ENCODE measurements around the gene GNRHR. TPM values are rescaled to one million over a fixed set of nuclear protein-coding genes. Genes with fewer than 3 reads are reported as not detected.
A peak's percentile ranks its signal among the peaks of the same experiment; 100 is the strongest.
"Not testable (repeated sequence)": the region's sequence is repeated elsewhere in the genome, so short reads cannot be mapped to it uniquely, and the experiment has no call there.

The GNRHR gene
- total RNA-seq, 2 experiments from 2014 or later, result not detected

- ChIA-PET POLR2A (interaction anchor here (0.7 kb wide), 2 partner anchors 9 to 190 kb away, joined by 4 to 13 read pairs; no protein-coding TSS in a partner anchor), CTCF (interaction anchor here (0.5 to 1.5 kb wide), 5 partner anchors 11 to 32 kb away, joined by 3 to 7 read pairs (median 3); partner anchors contain the start of gene UBA6)
- intact Hi-C loops (cut with DNase I, micrococcal nuclease), result loop anchor here in 1 of 2 experiments (1.0 kb wide), 1 partner anchor 13 kb away; the partner anchor contains the start of gene UBA6
- H3K27ac Mint-ChIP-seq, result peak overlapping the region; percentile 72
- peaks cover 2% of the 10 kb centered on the region for H3K9me3 Mint-ChIP-seq (ENCODE audit: low read depth)
- peaks cover 30% of the 10 kb centered on the region for H3K4me1 Mint-ChIP-seq
- ATAC-seq, result peak; percentile 98
- H3K36me3 Mint-ChIP-seq (ENCODE audit: low read depth), result peaks cover 19% of the 10 kb centered on the region
- DNase-seq, result peak; percentile 69
- H3K4me3 Mint-ChIP-seq, result peak overlapping the region; percentile 27
- H3K27me3 Mint-ChIP-seq, result no peaks in the 10 kb centered on the region
These were observed 40.0 kb downstream of the GNRHR start for GRCh38 chr4:67714248-67714583.

- DNase-seq (no peak), ATAC-seq (peak; percentile 74)
- Mint-ChIP-seq H3K4me1 (peaks cover 30% of the 10 kb centered on the region), H3K27me3 (no peaks in the 10 kb centered on the region), H3K9me3 (ENCODE audit: low read depth) (peaks cover 2% of the 10 kb centered on the region), H3K4me3 (peak overlapping the region; percentile 27), H3K27ac (peak overlapping the region; percentile 72), H3K36me3 (ENCODE audit: low read depth) (peaks cover 19% of the 10 kb centered on the region)
- intact Hi-C loops (cut with DNase I, micrococcal nuclease), result loop anchor here in 1 of 2 experiments (1.0 kb wide), 1 partner anchor 12 kb away; the partner anchor contains the start of gene UBA6
- POLR2A ChIA-PET, result interaction anchor here (0.7 kb wide), 2 partner anchors 9 to 190 kb away, joined by 4 to 13 read pairs; no protein-coding TSS in a partner anchor
- CTCF ChIA-PET, result interaction anchor here (0.5 to 1.5 kb wide), 6 partner anchors 10 to 33 kb away, joined by 3 to 7 read pairs (median 3); partner anchors contain the start of gene UBA6
These were observed 40.5 kb downstream of the GNRHR start for GRCh38 chr4:67713529-67714247.

- Mint-ChIP-seq H3K36me3 (ENCODE audit: low read depth) (peaks cover 24% of the 10 kb centered on the region), H3K27ac (peak overlapping the region; percentile 72), H3K9me3 (ENCODE audit: low read depth) (peaks cover 2% of the 10 kb centered on the region), H3K4me1 (peaks cover 36% of the 10 kb centered on the region), H3K4me3 (no peak overlapping the region), H3K27me3 (no peaks in the 10 kb centered on the region)
- ChIA-PET POLR2A (no interaction called here), CTCF (interaction anchor here (1.3 to 1.5 kb wide), 4 partner anchors 11 to 34 kb away, joined by 3 to 7 read pairs (median 4); partner anchors contain the start of gene UBA6)
- ATAC-seq, result no peak
- intact Hi-C loops (cut with DNase I, micrococcal nuclease), result no loop called here
- no peak for DNase-seq
These were observed 41.3 kb downstream of the GNRHR start for GRCh38 chr4:67712650-67713528.

- intact Hi-C loops (cut with DNase I, micrococcal nuclease), result no loop called here
- peaks cover 37% of the 10 kb centered on the region for H3K4me1 Mint-ChIP-seq
- peaks cover 23% of the 10 kb centered on the region for H3K36me3 Mint-ChIP-seq (ENCODE audit: low read depth)
- no peak overlapping the region for H3K4me3 Mint-ChIP-seq
- ChIA-PET POLR2A (interaction anchor here (0.6 kb wide), 1 partner anchor 526 kb away, joined by 4 read pairs; no protein-coding TSS in a partner anchor), CTCF (interaction anchor here (1.5 kb wide), 1 partner anchor 17 kb away, joined by 3 read pairs; no protein-coding TSS in a partner anchor)
- DNase-seq, result no peak
- H3K27ac Mint-ChIP-seq, result no peak overlapping the region
- no peaks in the 10 kb centered on the region for H3K27me3 Mint-ChIP-seq
- peaks cover 2% of the 10 kb centered on the region for H3K9me3 Mint-ChIP-seq (ENCODE audit: low read depth)
- no peak for ATAC-seq
These were observed 42.1 kb downstream of the GNRHR start for GRCh38 chr4:67712000-67712625.

GRCh38 chr4:67706682-67707081 lies 47.5 kb downstream of the GNRHR start:
- H3K4me3 Mint-ChIP-seq; H3K27ac Mint-ChIP-seq; ATAC-seq; POLR2A ChIA-PET; DNase-seq; CTCF ChIA-PET; intact Hi-C loops (cut with DNase I, micrococcal nuclease); H3K27me3 Mint-ChIP-seq: not testable (repeated sequence)
- peaks cover 48% of the 10 kb centered on the region for H3K36me3 Mint-ChIP-seq (ENCODE audit: low read depth)
- H3K9me3 Mint-ChIP-seq (ENCODE audit: low read depth), result peaks cover 14% of the 10 kb centered on the region
- H3K4me1 Mint-ChIP-seq, result peaks cover 50% of the 10 kb centered on the region

- no peak for DNase-seq
- H3K36me3 Mint-ChIP-seq (ENCODE audit: low read depth), result peaks cover 48% of the 10 kb centered on the region
- H3K4me3 Mint-ChIP-seq, result no peak overlapping the region
- intact Hi-C loops (cut with DNase I, micrococcal nuclease), result loop anchor here in 1 of 2 experiments (5.0 kb wide), 1 partner anchor 42 kb away; no protein-coding TSS in a partner anchor
- ATAC-seq, result no peak
- no peaks in the 10 kb centered on the region for H3K27me3 Mint-ChIP-seq
- peaks cover 48% of the 10 kb centered on the region for H3K4me1 Mint-ChIP-seq
- H3K9me3 Mint-ChIP-seq (ENCODE audit: low read depth), result peaks cover 14% of the 10 kb centered on the region
- POLR2A ChIA-PET, result interaction anchor here (0.6 kb wide), 1 partner anchor 9 kb away, joined by 4 read pairs; no protein-coding TSS in a partner anchor
- CTCF ChIA-PET, result no interaction called here
- no peak overlapping the region for H3K27ac Mint-ChIP-seq
These were observed 49.3 kb downstream of the GNRHR start for GRCh38 chr4:67704843-67705242.

GRCh38 chr4:67702166-67702565 lies 52.0 kb downstream of the GNRHR start:
- ChIA-PET CTCF (interaction anchor here (0.8 to 1.1 kb wide), 2 partner anchors 12 to 43 kb away, joined by 4 to 5 read pairs; no protein-coding TSS in a partner anchor), POLR2A (no interaction called here)
- intact Hi-C loops (cut with DNase I, micrococcal nuclease), result loop anchor here in 1 of 2 experiments (5.0 kb wide), 1 partner anchor 45 kb away; no protein-coding TSS in a partner anchor
- peaks cover 45% of the 10 kb centered on the region for H3K36me3 Mint-ChIP-seq (ENCODE audit: low read depth)
- DNase-seq (no peak), ATAC-seq (no peak)
- peak overlapping the region; percentile 87 for H3K4me3 Mint-ChIP-seq
- peaks cover 56% of the 10 kb centered on the region for H3K4me1 Mint-ChIP-seq
- peaks cover 14% of the 10 kb centered on the region for H3K9me3 Mint-ChIP-seq (ENCODE audit: low read depth)
- peak overlapping the region; percentile 94 for H3K27ac Mint-ChIP-seq
- no peaks in the 10 kb centered on the region for H3K27me3 Mint-ChIP-seq

- Mint-ChIP-seq H3K27ac (peak overlapping the region; percentile 94), H3K4me1 (peaks cover 56% of the 10 kb centered on the region), H3K27me3 (no peaks in the 10 kb centered on the region), H3K9me3 (ENCODE audit: low read depth) (peaks cover 11% of the 10 kb centered on the region), H3K4me3 (peak overlapping the region; percentile 87), H3K36me3 (ENCODE audit: low read depth) (peaks cover 41% of the 10 kb centered on the region)
- intact Hi-C loops (cut with DNase I, micrococcal nuclease), result loop anchor here (1.0 to 5.0 kb wide), 9 partner anchors 13 to 649 kb away; partner anchors contain the start of genes CENPC (in 2 of the 2) and YTHDC1 (in 1 of the 2)
- DNase-seq (no peak), ATAC-seq (no peak)
- ChIA-PET CTCF (interaction anchor here (0.8 to 2.5 kb wide), 10 partner anchors 12 to 199 kb away, joined by 3 to 9 read pairs (median 4); no protein-coding TSS in a partner anchor), POLR2A (no interaction called here)
These were observed 52.7 kb downstream of the GNRHR start for GRCh38 chr4:67701517-67701850.

GRCh38 chr4:67700738-67701516 lies 53.3 kb downstream of the GNRHR start, which contains the start of gene UBA6:
TSS of gene UBA6 (minus strand) at chr4:67701155. CDS start at chr4:67701119, 36 bp downstream.
- peak within 1 kb of the TSS; percentile 94 for H3K27ac Mint-ChIP-seq
- H3K36me3 Mint-ChIP-seq (ENCODE audit: low read depth), result peaks cover 39% of the 10 kb centered on the region
- peak within 1 kb of the TSS; percentile 87 for H3K4me3 Mint-ChIP-seq
- peak; percentile 98 for DNase-seq
- ChIA-PET CTCF (interaction anchor here (0.7 to 2.5 kb wide), 13 partner anchors 9 to 199 kb away, joined by 3 to 9 read pairs (median 4); no protein-coding TSS in a partner anchor), POLR2A (no interaction called here)
- H3K4me1 Mint-ChIP-seq, result peaks cover 54% of the 10 kb centered on the region
- H3K9me3 Mint-ChIP-seq (ENCODE audit: low read depth), result peaks cover 7% of the 10 kb centered on the region
- intact Hi-C loops (cut with DNase I, micrococcal nuclease), result loop anchor here (1.0 to 5.0 kb wide), 9 partner anchors 13 to 649 kb away; partner anchors contain the start of genes CENPC (in 2 of the 2) and YTHDC1 (in 1 of the 2)
- H3K27me3 Mint-ChIP-seq, result no peaks in the 10 kb centered on the region
- ATAC-seq, result peak; percentile 98

Data from activated CD4-positive, alpha-beta T cell treated with anti-CD3 and anti-CD28 coated beads for 36 hours (primary cell).